Ishikawa (cell line): ENCODE results near the gene SLC7A11.

ENCODE experiments used
- CEBPB ChIP-seq: IDR thresholded peaks from 2 replicates; pipeline ENCODE4 v1.6.1; 2012
- CREB1 ChIP-seq: IDR thresholded peaks from 2 replicates; pipeline ENCODE4 v1.6.1; 2012; ENCODE audit warnings: low read depth
- EGR1 ChIP-seq: IDR thresholded peaks from 2 replicates; pipeline ENCODE4 v1.6.1; 2012
- EP300 ChIP-seq: IDR thresholded peaks from 2 replicates; pipeline ENCODE4 v1.6.1; 2012; ENCODE audit warnings: borderline replicate concordance
- FOXM1 ChIP-seq: IDR thresholded peaks from 2 replicates; pipeline ENCODE4 v1.6.1; 2012; ENCODE audit warnings: low read depth, borderline replicate concordance
- MAX ChIP-seq: IDR thresholded peaks from 2 replicates; pipeline ENCODE4 v1.6.1; 2012
- NFIC ChIP-seq: IDR thresholded peaks from 2 replicates; pipeline ENCODE4 v1.6.1; 2012
- RAD21 ChIP-seq: IDR thresholded peaks from 2 replicates; pipeline ENCODE4 v1.6.1; 2012; ENCODE audit warnings: low read depth
- REST ChIP-seq: IDR thresholded peaks from 2 replicates; pipeline ENCODE4 v1.6.1; 2012; ENCODE audit warnings: low read depth, mild to moderate bottlenecking
- TAF1 ChIP-seq: IDR thresholded peaks from 2 replicates; pipeline ENCODE4 v1.6.1; 2012; ENCODE audit warnings: low read depth, mild to moderate bottlenecking
- TCF12 ChIP-seq: IDR thresholded peaks from 2 replicates; pipeline ENCODE4 v1.6.1; 2012; ENCODE audit warnings: low read depth
- TEAD4 ChIP-seq: IDR thresholded peaks from 2 replicates; pipeline ENCODE4 v1.6.1; 2012
- YY1 ChIP-seq: IDR thresholded peaks from 2 replicates; pipeline ENCODE4 v1.6.1; 2012; ENCODE audit warnings: low read depth
- ZBTB7A ChIP-seq: IDR thresholded peaks from 2 replicates; pipeline ENCODE4 v1.6.1; 2012; ENCODE audit warnings: low read depth
- TF ChIP-seq, protein P1 (sequence below): IDR thresholded peaks from 2 replicates; pipeline ENCODE4 v1.6.1; 2012

SLC7A11 gene

DNA sequence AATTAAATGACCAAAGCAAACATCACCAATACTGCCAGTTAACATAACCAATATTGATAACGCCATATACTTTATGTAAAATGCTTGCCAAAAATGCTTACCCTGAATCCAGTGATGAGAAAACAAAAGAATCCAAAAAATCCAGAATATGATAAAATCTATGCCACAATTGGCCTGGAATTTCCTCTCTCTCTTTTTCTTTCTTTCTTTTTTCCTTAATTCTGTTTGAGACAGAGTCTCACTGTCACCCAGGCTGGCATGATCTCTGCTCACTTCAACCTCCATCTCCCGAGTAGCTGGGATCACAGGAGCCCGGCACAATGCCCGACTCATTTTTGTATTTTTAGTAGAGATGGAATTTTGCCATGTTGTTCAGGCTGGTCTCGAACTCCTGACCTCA is 9.8 kb upstream of the SLC7A11 start:
- TF ChIP-seq REST = no peak
- TF ChIP-seq ZBTB7A = no peak
- no peak for TF ChIP-seq CEBPB
- no peak for TF ChIP-seq NFIC
- TF ChIP-seq EGR1 = no peak
- no peak for TF ChIP-seq MAX
- no peak for TF ChIP-seq FOXM1
- TF ChIP-seq TAF1 = no peak
- TF ChIP-seq YY1 = no peak
- TF ChIP-seq, protein P1, sequence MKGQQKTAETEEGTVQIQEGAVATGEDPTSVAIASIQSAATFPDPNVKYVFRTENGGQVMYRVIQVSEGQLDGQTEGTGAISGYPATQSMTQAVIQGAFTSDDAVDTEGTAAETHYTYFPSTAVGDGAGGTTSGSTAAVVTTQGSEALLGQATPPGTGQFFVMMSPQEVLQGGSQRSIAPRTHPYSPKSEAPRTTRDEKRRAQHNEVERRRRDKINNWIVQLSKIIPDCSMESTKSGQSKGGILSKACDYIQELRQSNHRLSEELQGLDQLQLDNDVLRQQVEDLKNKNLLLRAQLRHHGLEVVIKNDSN = no peak

GRCh38 chr4:138249132-138249531 is 7.0 kb upstream of the SLC7A11 start:
- no peak for TF ChIP-seq YY1
- TF ChIP-seq CEBPB = no peak
- no peak for TF ChIP-seq EP300
- no peak for TF ChIP-seq TAF1
- no peak for TF ChIP-seq MAX
- no peak for TF ChIP-seq REST
- TF ChIP-seq, protein P1 = no peak
- TF ChIP-seq RAD21 = no peak
- no peak for TF ChIP-seq NFIC
- no peak for TF ChIP-seq TEAD4
- no peak for TF ChIP-seq FOXM1

- TF ChIP-seq CREB1 = no peak
- no peak for TF ChIP-seq ZBTB7A
- TF ChIP-seq MAX = no peak
- TF ChIP-seq TCF12 = no peak
- no peak for TF ChIP-seq FOXM1
- no peak for TF ChIP-seq EP300
- TF ChIP-seq TAF1 = no peak
- no peak for TF ChIP-seq RAD21
- TF ChIP-seq, protein P1 = no peak
- TF ChIP-seq TEAD4 = no peak
- no peak for TF ChIP-seq CEBPB
- no peak for TF ChIP-seq NFIC
- no peak for TF ChIP-seq EGR1
- TF ChIP-seq REST = no peak
These were observed 5.9 kb upstream of the SLC7A11 start for GRCh38 chr4:138248058-138248457.

DNA sequence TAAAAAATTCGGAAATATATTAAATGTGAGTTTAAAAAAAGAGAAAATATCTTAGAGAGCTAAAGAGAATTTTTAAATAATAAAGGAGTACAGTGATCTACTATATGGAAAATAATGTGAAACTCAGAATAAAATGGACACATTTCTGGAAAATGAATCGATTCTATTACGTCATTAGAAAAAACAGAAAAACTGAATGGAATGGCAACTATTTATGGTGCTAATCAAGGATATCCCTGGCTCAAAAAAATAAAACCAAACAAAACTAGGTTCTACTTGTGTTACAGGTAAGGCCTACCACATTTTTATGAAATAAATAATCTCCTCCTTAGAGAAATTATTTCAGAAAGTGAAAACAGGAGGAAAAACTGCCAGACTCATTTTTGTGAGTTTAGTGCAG is 5.5 kb upstream of the SLC7A11 start:
- TF ChIP-seq TEAD4 = no peak
- TF ChIP-seq CEBPB = no peak
- no peak for TF ChIP-seq CREB1
- TF ChIP-seq, protein P1 = no peak
- no peak for TF ChIP-seq EGR1
- no peak for TF ChIP-seq EP300
- TF ChIP-seq FOXM1 = no peak
- TF ChIP-seq ZBTB7A = no peak
- TF ChIP-seq RAD21 = no peak
- TF ChIP-seq REST = no peak
- TF ChIP-seq NFIC = no peak
- TF ChIP-seq TAF1 = no peak
- no peak for TF ChIP-seq TCF12
- TF ChIP-seq YY1 = no peak
- TF ChIP-seq MAX = no peak
